ENCODE data around the gene SEL1L3. TPM values are rescaled to one million over a fixed set of nuclear protein-coding genes. Genes with fewer than 3 reads are reported as not detected.

Gene SEL1L3
- total RNA-seq, 1 donor from 2014 or later, result 23.7 TPM

- no peak for DNase-seq
- Mint-ChIP-seq H3K4me3 (ENCODE audit: unreplicated experiment) (no peak overlapping the region), H3K9me3 (ENCODE audit: unreplicated experiment) (no peaks in the 10 kb centered on the region), H3K36me3 (ENCODE audit: unreplicated experiment) (peaks cover 4% of the 10 kb centered on the region), H3K27me3 (ENCODE audit: unreplicated experiment) (no peaks in the 10 kb centered on the region), H3K4me1 (ENCODE audit: low read depth, unreplicated experiment) (no peaks in the 10 kb centered on the region), H3K27ac (ENCODE audit: unreplicated experiment) (no peak overlapping the region)
- no peak for TF ChIP-seq CTCF (IDR thresholded peaks at IDR 0.05; ENCODE audit: partially characterized antibody, unreplicated experiment)
Measured at GRCh38 chr4:25759101-25759500, 103.7 kb downstream of the SEL1L3 start.

GRCh38 chr4:25757452-25757851 lies 105.3 kb downstream of the SEL1L3 start:
- Mint-ChIP-seq H3K36me3 (ENCODE audit: unreplicated experiment) (peaks cover 4% of the 10 kb centered on the region), H3K27ac (ENCODE audit: unreplicated experiment) (no peak overlapping the region)

GRCh38 chr4:25756503-25756902 lies 106.3 kb downstream of the SEL1L3 start:
- Mint-ChIP-seq H3K36me3 (ENCODE audit: unreplicated experiment) (peaks cover 4% of the 10 kb centered on the region), H3K27ac (ENCODE audit: unreplicated experiment) (no peak overlapping the region), H3K27me3 (ENCODE audit: unreplicated experiment) (peaks cover 4% of the 10 kb centered on the region), H3K4me1 (ENCODE audit: low read depth, unreplicated experiment) (no peaks in the 10 kb centered on the region), H3K4me3 (ENCODE audit: unreplicated experiment) (no peak overlapping the region), H3K9me3 (ENCODE audit: unreplicated experiment) (no peaks in the 10 kb centered on the region)
- no peak for DNase-seq
- no peak for TF ChIP-seq CTCF (IDR thresholded peaks at IDR 0.05; ENCODE audit: partially characterized antibody, unreplicated experiment)

More at GRCh38 chr4:25757452-25757851, 105.3 kb downstream of the SEL1L3 start:
- Mint-ChIP-seq H3K27me3 (ENCODE audit: unreplicated experiment) (peaks cover 4% of the 10 kb centered on the region), H3K9me3 (ENCODE audit: unreplicated experiment) (no peaks in the 10 kb centered on the region), H3K4me3 (ENCODE audit: unreplicated experiment) (no peak overlapping the region), H3K4me1 (ENCODE audit: low read depth, unreplicated experiment) (no peaks in the 10 kb centered on the region)
- TF ChIP-seq CTCF (IDR thresholded peaks at IDR 0.05; ENCODE audit: partially characterized antibody, unreplicated experiment), result no peak
- DNase-seq, result no peak

- TF ChIP-seq CTCF (IDR thresholded peaks at IDR 0.05; ENCODE audit: partially characterized antibody, unreplicated experiment), result no peak
- peaks cover 2% of the 10 kb centered on the region for H3K4me1 Mint-ChIP-seq (ENCODE audit: low read depth, unreplicated experiment)
Measured at GRCh38 chr4:25755911-25756310, 106.9 kb downstream of the SEL1L3 start.

GRCh38 chr4:25753239-25753638 lies 109.5 kb downstream of the SEL1L3 start:
- no peak overlapping the region for H3K27ac Mint-ChIP-seq (ENCODE audit: unreplicated experiment)
- no peak for TF ChIP-seq CTCF (IDR thresholded peaks at IDR 0.05; ENCODE audit: partially characterized antibody, unreplicated experiment)
- no peak overlapping the region for H3K4me3 Mint-ChIP-seq (ENCODE audit: unreplicated experiment)

More at GRCh38 chr4:25755911-25756310, 106.9 kb downstream of the SEL1L3 start:
- Mint-ChIP-seq H3K27me3 (ENCODE audit: unreplicated experiment) (peaks cover 4% of the 10 kb centered on the region), H3K36me3 (ENCODE audit: unreplicated experiment) (peaks cover 4% of the 10 kb centered on the region), H3K27ac (ENCODE audit: unreplicated experiment) (no peak overlapping the region), H3K9me3 (ENCODE audit: unreplicated experiment) (no peaks in the 10 kb centered on the region), H3K4me3 (ENCODE audit: unreplicated experiment) (no peak overlapping the region)
- DNase-seq, result no peak

More at GRCh38 chr4:25753239-25753638, 109.5 kb downstream of the SEL1L3 start:
- no peak for DNase-seq
- H3K4me1 Mint-ChIP-seq (ENCODE audit: low read depth, unreplicated experiment), result peaks cover 8% of the 10 kb centered on the region
- no peaks in the 10 kb centered on the region for H3K36me3 Mint-ChIP-seq (ENCODE audit: unreplicated experiment)
- H3K9me3 Mint-ChIP-seq (ENCODE audit: unreplicated experiment), result no peaks in the 10 kb centered on the region
- peaks cover 4% of the 10 kb centered on the region for H3K27me3 Mint-ChIP-seq (ENCODE audit: unreplicated experiment)

Measured in glutamatergic neuron (in vitro differentiated cells).